HG03565 (cell line): ENCODE results near the gene ADAMTS8.

ENCODE experiments used
- ATAC-seq: cut with Tn5 transposase; IDR thresholded peaks from one replicate; pipeline ENCODE4 v1.9.1; 2021; ENCODE audit warnings: mild to moderate bottlenecking, moderate library complexity; ENCODE audit not compliant: unreplicated experiment

The ADAMTS8 gene

DNA sequence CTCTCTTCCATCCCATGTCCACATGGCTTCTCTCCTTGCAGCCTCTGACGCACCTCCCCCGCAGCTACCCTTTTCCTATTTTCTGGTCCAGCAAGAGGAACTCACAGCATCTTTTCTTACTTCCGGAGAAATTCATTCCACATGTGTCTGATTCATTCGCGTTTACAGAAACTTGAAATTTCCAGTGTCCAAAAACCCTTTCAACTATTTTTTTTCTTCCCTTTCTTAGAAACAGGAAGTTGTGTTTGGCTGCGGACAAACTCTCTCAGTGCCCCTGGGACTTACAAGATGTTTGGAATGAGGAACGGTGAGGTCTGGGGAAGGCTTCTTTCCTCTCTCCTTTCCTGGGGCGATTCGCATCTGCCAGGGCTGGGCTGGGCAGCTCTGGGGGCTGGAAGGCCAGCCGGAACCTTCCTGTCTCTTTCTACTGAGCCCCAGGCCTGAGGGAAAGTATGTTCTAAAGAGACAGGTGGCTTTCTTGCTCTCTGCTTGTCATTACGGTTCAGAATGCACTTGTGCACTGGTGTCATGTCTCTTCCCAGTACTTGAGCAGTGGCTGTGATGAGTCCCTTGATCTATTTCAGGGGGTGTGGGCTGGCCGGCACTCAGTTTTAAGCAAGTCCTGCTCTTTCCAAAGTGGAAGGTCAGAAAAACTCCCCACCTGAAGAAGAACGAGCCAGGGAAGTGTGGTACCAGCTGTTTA is 27.5 kb downstream of the ADAMTS8 start:
- no peak for ATAC-seq

DNA sequence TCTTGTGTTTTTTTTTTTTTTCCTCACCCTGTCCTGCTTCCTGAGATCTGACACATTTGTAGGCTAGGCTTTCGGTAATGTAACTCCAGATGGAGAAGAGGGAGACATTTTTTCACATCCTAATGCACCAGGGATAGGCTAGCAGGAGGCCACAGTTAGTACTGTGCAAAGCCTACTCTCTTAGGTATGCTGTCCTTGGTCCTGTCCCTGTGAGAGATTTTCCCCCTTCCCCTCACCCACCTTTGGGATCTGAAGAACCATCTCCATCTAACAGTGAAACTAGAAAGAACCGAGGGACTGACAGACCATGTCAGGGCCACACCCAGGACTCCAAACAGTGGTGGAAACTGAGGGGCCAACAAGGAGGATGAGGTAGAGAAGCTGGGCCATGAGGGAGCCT is 29.2 kb downstream of the ADAMTS8 start:
- ATAC-seq, result no peak

DNA sequence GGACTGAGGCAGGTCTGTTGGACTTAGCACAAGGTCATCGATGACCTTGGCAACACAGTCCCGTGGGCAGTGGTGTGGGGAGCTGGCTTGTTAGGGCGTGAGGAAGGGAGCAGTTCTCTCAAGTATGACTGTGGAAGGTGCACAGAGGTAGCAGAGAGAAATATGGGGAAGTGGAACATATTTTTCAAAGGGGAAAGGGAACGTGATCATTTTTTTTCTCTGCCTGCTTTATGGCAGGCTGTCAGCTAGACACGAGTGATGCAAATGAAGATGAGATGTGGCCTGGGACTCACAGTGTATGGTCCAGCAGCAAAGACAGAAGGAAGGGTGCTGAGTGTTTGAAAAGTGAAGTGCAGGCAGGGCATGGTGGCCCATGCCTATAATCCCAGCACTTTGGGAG is 30.6 kb downstream of the ADAMTS8 start:
- ATAC-seq, result no peak

DNA sequence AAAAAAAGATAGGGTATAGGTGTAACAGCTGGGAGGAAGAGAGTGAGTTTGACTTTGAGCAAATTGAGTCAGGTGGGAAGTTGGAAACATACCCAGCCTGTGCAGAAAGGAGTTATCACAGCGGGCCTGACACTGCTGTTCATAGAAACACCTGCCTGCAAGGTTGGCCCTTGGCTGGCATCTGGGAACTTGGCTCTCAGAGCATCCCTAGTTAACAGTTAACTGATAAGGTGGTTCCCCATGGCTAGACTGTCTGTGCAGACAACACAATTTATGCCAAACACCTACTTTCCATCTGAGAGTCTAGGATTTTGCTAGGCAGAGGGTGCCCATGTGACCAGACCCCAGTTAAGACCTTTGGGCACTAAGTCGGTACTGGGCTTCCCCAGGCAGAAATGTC is 31.4 kb downstream of the ADAMTS8 start:
- ATAC-seq, result no peak

DNA sequence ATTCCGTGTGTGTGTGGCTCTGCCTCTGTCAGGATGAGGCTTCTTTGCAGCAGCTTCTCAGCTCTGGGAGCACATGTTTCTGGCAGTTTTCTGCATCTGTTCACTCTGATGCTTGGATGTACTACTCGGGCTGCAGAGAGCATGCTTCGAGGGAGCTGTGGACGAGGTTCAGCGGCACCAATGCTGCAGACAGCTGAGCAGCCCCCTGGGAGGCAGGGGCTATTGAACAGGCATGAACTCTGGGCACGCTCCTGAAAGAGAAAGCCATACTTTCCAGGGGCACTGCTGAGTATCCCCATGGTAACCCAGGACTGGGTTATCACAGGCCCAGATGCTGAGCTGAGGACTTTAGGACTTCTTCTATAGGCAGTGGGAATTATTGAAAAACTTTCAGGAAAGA is 33.8 kb downstream of the ADAMTS8 start:
- ATAC-seq, result no peak

DNA sequence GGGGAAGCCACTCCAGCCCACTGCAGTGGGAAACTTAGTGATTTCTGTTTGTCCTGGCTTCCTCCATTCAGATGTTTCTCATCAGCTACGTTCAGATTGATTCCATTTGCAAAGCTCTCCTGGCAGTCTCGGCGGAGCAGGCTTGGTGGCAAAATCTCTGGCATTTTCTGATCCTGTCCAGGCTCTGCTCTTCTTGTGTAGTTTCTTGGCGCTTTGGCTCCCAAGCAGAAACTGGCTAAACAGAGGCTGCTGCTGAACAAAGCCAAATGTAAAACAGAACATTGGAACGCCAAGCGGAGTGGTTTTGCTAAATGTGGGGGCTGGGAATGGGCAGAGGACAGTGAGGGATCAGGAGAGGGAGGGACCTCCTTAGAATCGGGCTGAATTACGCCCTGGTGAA is 36.7 kb downstream of the ADAMTS8 start:
- no peak for ATAC-seq

DNA sequence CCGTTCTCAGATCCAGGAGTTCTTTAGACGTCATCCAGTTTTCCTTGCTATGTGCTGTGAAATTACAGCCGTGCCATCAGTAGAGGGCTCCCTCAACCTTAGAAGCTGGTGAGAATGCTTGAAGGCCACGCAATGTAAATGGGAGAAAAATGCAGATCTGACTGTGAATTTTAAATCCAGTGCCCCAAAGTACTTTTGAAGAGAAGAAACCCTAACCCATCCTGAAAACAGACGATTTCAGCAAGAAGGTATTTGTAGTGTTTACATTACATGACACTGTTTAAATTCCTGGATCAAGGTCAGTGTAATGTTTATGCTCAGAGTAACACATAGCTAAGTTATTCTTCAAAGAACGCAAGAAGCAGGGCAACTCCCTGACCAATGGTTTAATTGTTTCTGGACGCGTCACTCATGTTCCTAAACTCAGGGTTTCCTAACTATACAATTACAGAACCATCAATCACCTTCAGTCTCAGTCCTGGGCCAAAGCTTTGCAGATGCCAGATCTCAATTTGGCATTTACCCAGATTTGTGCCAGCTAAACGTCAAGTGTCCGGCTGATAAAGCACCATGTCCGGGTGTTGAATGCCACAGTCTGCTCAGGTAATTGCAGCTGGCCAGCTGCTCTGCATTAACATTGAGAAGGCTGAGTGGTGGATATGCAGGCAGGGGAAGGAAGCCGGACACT is 38.2 kb downstream of the ADAMTS8 start:
- ATAC-seq, result no peak

DNA sequence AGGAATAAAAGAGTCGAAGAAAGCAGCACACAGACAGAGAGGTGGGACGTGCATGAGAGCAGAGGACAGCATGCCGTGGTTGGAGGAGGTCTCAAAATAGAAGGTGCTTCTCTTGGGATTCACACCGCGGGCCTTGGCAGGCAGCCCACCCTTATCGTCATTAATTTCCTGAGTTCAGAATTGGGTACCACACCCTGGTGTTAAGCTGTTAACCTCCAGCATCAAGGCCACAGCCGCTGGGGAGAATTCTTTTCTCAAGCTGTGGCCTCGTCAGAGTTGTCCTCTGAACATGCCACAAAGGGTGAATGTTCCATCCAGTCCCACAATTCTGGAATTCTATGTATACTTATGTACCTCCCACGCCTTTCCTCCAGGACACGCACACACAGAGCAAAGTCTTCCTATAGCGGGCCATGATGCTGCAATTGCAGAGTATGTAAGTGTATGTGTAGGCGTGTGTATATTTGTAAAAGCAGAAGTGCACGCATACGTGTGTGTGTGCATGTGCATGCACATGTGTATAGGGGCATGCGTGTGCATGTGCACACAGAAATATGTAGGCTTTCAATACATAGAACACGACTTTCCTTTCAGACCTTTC is 39.0 kb downstream of the ADAMTS8 start:
- ATAC-seq, result no peak

DNA sequence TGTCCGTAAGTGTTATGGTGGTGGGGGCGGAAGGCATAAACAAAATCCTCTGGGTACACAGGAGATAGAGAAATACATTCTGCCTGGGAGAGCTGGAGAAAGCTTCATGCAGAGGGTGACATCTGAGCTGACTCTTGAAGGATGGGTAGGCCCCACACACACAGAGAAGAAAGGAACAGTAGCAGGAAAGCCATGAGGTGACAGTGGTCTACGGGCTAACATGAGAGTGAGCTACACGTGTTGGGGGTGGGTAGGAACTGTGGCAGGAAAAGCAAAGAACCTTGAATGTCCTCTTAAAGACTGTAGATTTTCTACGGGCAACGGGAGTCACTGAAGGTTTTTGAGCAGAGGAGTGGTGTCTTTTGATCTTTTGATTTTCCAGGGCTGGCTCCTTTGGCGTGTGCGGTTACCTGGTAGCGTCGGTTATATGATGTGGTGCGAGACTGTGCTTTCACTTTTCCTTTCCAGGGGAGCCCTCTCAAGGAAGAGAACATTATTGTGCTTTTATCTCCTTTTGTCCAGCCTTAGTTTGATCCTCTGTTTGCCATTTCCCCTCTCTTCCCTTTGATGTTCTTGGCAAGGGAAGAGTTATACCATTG is 39.7 kb downstream of the ADAMTS8 start:
- no peak for ATAC-seq

DNA sequence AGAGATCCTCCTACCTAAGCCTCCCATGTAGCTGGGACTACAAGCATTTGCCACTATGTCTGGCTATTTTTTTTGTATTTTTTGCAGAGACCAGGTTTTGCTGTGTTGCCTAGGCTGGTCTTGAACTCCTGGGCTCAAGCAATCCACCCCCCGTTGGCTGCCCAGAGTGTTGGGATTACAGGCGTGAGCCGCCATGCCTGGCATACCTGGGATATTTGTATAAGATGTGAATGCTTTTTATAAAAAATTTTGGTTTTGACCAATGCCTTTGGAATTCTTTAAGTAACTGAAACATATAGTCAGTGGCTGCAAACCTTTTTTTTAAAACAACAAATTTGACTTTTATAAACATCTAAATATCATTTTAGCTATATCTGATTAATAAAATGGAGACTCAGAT is 42.4 kb downstream of the ADAMTS8 start:
- no peak for ATAC-seq

DNA sequence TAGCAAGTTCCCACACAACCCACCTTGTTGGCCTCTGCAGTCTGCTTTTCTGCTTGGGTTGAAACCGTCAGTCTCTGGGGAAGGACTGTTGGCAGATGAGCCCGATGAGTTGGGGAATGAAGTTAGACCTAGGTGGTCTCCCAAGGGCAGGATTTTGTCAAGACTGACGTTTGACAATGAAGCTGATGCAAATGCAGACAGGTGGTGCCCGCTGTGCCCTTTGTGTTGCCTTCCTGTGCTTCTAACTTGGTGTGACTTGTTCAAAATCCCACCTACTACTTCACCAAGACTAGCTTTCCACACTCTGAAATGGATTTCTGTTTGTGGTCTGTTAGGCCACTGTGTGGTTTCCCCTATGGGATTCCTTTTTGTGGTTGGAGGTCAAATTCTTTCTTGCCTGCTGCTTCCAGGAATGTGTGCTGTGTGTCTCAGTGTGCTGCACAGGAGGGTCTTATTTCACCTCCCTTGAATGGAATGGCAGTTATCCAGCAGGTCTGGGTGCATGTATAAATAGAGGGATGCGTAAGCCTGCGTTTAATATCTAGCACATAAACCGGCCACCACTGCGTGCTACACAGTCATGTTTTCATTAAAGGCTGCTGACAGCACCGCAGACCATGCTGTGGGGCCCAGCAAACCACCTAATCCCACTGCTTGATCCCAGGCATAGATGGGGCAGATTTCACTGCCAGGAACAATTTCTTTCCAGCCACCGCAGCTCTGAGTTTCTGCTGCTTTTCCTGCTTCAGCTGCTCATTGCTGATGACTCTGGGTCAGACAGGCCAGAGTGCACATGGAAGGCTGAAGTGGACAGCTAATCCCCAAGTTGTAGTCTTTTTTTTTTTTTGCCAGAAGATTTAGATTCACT is 44.8 kb downstream of the ADAMTS8 start:
- ATAC-seq, result no peak

DNA sequence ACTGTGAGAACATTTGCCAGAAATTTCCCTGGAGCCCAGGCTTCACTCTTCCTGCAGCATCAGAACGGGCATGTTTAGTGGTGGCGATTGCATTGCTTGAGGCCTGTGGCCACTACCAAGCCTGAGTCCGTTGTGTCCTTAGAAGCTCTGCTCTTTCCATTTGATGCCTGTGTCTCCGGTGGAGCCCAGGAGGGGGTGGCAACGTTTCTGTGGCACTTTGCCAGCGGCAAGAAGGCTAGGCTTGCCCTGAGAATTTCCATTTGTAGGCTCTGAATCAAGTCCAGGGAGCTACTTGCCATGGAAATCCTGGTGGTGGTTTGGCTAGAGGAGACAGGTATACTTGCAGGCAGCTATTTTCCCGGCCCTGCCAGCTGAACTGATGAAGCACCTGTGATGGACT is 47.1 kb downstream of the ADAMTS8 start:
- ATAC-seq, result no peak

DNA sequence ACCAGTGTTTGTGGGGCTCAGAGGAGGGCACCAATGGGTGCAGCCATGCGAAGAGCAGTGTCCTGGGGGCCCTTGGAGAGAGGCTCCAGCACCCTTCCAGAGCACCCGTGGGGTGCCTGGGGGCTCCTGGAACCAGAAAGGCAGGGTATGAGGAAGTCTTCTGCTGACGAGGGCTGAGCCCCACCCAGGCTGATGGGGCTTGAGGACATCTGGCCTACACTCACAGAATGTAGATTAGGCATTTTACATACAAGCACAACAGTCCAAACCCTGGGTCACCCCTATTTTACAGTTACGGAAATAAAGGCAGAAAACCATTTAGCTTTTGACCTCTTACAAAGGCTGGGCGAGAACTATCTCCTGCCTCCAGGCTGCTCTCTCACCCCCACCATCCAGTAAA is 47.6 kb downstream of the ADAMTS8 start:
- ATAC-seq, result no peak

DNA sequence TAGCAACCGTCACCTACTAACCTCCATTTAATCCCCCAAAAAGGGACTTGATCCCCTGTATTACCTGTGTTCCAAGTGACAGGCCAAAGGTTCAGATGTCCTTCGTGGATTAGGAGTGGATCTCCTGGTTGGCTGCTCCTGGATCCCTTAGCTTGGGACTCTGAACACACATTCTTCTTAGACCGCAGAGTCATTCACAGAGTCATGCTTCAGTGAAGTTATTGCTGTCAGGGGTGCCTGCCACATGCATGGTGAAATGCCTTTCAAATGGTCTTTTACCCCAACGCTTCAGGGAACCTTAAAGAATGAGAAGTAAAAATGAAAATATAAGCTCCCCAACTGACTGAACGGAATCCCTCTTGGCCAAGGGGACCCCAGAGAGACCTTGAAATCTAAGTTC is 49.1 kb downstream of the ADAMTS8 start:
- no peak for ATAC-seq

DNA sequence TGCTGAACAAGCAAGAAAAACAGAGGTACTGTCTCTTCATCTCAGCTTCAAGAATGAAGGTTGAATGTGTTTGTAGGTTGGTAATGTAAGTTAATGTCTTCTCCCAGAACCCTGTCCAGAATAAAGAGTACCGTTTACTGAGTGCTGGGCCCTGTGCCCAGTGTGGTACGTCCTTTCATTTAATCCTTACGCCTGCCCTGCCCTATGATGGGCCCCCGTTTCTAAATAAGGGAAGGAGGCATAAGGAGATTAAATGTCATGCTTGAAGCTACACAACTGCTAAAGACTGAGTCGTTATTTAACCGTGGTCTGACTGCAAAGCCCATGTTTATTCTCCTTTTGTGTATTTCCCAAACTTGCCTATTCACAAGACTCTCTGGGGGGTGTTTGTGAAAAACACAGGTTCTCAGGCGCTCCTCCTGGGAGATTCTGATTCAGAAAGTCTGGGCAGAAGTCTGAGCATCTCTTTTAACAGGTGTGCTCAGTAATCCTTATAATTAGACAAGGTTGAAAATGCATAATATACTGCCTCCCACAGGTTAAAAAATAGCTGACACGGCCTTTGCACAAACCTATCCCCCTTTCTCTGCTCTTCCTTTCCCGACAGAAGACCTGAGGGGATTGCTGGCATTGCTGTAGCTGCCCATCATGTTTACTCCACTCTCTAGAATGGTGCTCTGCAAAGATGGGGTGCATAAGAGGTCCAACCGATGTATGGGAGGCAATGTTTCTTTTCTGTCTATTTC is 57.4 kb downstream of the ADAMTS8 start:
- ATAC-seq, result no peak

DNA sequence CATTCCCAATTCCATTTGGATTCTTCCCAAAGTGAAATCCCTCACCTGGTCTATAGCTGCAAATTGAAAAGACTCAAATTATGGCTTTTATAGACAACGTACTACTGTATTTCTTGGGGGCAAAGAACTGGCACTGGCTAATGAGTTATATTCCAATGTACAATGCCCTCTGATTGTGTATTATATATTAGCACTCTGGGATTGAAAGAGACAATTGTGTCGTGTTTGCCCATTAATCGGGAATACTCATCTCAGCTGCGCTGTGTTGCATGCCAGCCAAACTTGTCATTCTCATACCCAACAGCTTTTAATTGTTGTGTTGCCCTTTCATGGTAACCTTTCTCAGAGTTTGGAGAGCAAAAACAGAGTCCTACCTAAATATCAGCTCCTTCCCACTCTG is 58.7 kb downstream of the ADAMTS8 start:
- ATAC-seq, result no peak

DNA sequence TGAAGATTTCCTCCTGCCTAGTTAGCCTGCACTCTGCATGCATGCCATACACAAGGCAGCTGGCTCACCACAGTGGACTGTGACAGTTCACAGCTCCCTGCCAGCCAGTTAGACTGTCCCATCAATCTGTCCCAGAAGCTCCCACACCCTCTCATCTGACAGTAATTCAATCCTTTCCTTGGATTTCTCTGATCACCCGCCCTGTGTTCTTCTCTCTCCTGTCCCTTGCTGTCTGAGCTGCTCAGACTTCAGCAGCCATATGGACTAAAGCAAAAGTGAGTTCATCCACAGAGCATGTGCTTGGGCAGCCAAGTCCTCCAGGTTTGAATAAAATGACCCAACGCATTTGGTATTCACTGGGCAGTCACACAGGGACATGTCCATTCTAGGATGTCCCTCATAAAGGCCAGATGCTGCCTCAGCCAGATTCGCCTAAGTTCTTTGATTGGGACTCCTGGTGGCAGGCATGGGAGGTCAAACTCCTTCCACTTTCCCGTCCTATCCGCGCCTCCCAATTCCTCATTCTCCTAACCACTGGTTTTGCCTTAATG is 59.2 kb downstream of the ADAMTS8 start:
- no peak for ATAC-seq

DNA sequence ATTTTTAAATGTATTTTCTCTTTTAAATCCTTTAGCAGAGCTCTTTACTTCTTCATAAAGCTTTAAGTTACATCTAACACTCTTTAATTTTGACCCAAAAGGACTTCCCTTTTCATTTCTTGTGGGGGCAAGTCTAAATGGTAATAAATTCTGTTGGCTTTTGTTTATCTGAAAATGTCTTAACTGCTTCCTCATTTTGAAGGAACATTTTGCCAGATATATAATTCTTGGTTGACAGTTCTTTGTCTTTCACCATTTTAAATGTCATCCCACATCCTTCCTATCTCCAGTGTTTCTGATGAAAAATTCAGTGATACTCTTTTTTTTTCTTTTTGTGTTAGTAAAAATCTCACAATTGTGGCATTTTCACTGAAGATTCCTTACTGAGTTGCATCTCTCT is 69.0 kb downstream of the ADAMTS8 start:
- ATAC-seq, result no peak

DNA sequence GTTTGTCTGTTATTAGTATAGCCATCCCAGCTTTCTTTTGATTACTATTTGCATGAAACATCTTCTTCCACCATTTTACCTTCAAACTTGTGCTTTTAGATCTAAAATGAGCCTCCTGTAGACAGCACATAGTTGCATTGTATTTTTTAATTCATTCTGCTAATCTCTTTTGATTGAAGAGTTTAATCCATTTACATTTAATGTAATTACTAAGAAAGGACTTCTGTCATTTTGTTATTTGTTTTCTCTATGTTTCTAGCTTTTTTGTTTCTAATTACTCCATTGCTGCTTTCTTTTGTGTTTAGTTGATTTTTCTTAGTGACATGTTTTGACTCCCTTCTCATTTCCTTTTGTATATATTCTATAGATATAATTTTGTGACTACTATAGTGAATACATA is 70.0 kb downstream of the ADAMTS8 start:
- no peak for ATAC-seq
